PC-3 (cell line): Measurements from ENCODE around the gene TMEM158. TPM values are rescaled to one million over a fixed set of nuclear protein-coding genes. Genes with fewer than 3 reads are reported as not detected.

Experiments used
- ATAC-seq: fragments of 200-7000 bp; cut with Tn5 transposase; 2 replicates; pipeline ENCODE4 v1.9.1; 2020; ENCODE audit warnings: mild to moderate bottlenecking, moderate library complexity
- BruUV-seq: library from RNA; stranded (reverse); fragments of 400-500 nt; replicated peaks from 2 replicates; lab custom pipeline; 2021; lab: Mats Ljungman, UMichigan
- CTCF ChIA-PET: fragments of 300-600 bp; sonication (Branson Sonifier 250); formaldehyde crosslinking; loops from one replicate; lab custom pipeline; 2022; ENCODE audit warnings: antibody characterized with exemption; lab: Charles Lee
- POLR2A ChIA-PET: fragments of 300-600 bp; sonication (Branson Sonifier 250); formaldehyde crosslinking; loops from one replicate; lab custom pipeline; 2022; ENCODE audit warnings: antibody characterized with exemption; ENCODE audit not compliant: unreplicated experiment; lab: Charles Lee
- DNase-seq: peaks from one replicate; pipeline ENCODE4 v3.0.0-alpha.2; 2015
- H2AFZ ChIP-seq: fragments of 300-600 bp; sonication (generic); 2 replicates; pipeline ENCODE4 v1.6.0; 2016; ENCODE audit warnings: antibody characterized with exemption, low read length
- H3F3A ChIP-seq: fragments of 300-600 bp; sonication (generic); one replicate; pipeline ENCODE4 v1.6.0; 2017; ENCODE audit warnings: antibody characterized with exemption, low read length, control low read depth, mild to moderate bottlenecking; ENCODE audit not compliant: unreplicated experiment
- H3K27ac ChIP-seq: fragments of 300-600 bp; sonication (generic); 2 replicates; pipeline ENCODE4 v1.5.1; 2016; ENCODE audit warnings: mild to moderate bottlenecking, low read length
- H3K27me3 ChIP-seq: fragments of 300-600 bp; sonication (generic); 2 replicates; pipeline ENCODE4 v1.6.1; 2016; ENCODE audit warnings: low read length, mixed read lengths
- H3K36me3 ChIP-seq: fragments of 300-600 bp; sonication (generic); 2 replicates; pipeline ENCODE4 v1.6.1; 2016; ENCODE audit warnings: low read depth, mixed run types, low read length, mixed read lengths
- H3K4me1 ChIP-seq: fragments of 300-600 bp; sonication (generic); 2 replicates; pipeline ENCODE4 v1.5.1; 2016; ENCODE audit warnings: low read length; ENCODE audit not compliant: insufficient read depth
- H3K4me2 ChIP-seq: fragments of 300-600 bp; sonication (generic); 2 replicates; pipeline ENCODE4 v1.6.0; 2016; ENCODE audit warnings: low read length
- H3K4me3 ChIP-seq: fragments of 300-600 bp; sonication (generic); 2 replicates; pipeline ENCODE4 v1.5.1; 2016; ENCODE audit warnings: mild to moderate bottlenecking, low read length, mixed read lengths
- H3K79me2 ChIP-seq: fragments of 300-600 bp; sonication (generic); 2 replicates; pipeline ENCODE4 v1.6.1; 2017; ENCODE audit warnings: low read length, mixed read lengths
- H3K9ac ChIP-seq: fragments of 300-600 bp; sonication (generic); 2 replicates; pipeline ENCODE4 v1.6.0; 2016; ENCODE audit warnings: mild to moderate bottlenecking, low read length
- H3K9me2 ChIP-seq: fragments of 300-600 bp; sonication (generic); replicated peaks from 2 replicates; pipeline ENCODE4 v1.6.1; 2016; ENCODE audit warnings: mixed run types, low read length, mixed read lengths
- H3K9me3 ChIP-seq: fragments of 300-600 bp; sonication (generic); 2 replicates; pipeline ENCODE4 v1.6.1; 2016; ENCODE audit warnings: low read length, mixed read lengths
- H4K20me1 ChIP-seq: fragments of 300-600 bp; sonication (generic); 2 replicates; pipeline ENCODE4 v1.6.1; 2016; ENCODE audit warnings: low read length, mixed read lengths
- EZH2 ChIP-seq: fragments of 300-600 bp; sonication (generic); IDR thresholded peaks from one replicate; pipeline ENCODE4 v1.6.1; 2017; ENCODE audit warnings: antibody characterized with exemption, mild to moderate bottlenecking, low read length; ENCODE audit not compliant: unreplicated experiment
- EZH2phosphoT487 ChIP-seq: fragments of 300-600 bp; sonication (generic); IDR thresholded peaks from 2 replicates; pipeline ENCODE4 v1.6.1; 2018; ENCODE audit warnings: mild to moderate bottlenecking, antibody characterized with exemption, low read length, borderline replicate concordance
- intact Hi-C: fragments of 100-400 bp; cut with micrococcal nuclease; formaldehyde crosslinking; loops from 2 replicates; pipeline ENCODE4 v1.9.0; 2023
- total RNA-seq: library from RNA; depleted of rRNA; stranded (reverse); fragments of >200 nt; gene quantifications from 2 replicates; pipeline ENCODE4 v1.2.3, GENCODE V29; 2014
- TF ChIP-seq, protein P1 (sequence below): fragments of 300-600 bp; sonication (generic); conservative IDR thresholded peaks from 2 replicates; pipeline ENCODE4 v1.5.1; 2017; ENCODE audit warnings: antibody characterized with exemption, low read depth, mild to moderate bottlenecking, low read length

The TMEM158 gene
- total RNA-seq, 1 experiment from 2014 or later, result 82.9 TPM

DNA sequence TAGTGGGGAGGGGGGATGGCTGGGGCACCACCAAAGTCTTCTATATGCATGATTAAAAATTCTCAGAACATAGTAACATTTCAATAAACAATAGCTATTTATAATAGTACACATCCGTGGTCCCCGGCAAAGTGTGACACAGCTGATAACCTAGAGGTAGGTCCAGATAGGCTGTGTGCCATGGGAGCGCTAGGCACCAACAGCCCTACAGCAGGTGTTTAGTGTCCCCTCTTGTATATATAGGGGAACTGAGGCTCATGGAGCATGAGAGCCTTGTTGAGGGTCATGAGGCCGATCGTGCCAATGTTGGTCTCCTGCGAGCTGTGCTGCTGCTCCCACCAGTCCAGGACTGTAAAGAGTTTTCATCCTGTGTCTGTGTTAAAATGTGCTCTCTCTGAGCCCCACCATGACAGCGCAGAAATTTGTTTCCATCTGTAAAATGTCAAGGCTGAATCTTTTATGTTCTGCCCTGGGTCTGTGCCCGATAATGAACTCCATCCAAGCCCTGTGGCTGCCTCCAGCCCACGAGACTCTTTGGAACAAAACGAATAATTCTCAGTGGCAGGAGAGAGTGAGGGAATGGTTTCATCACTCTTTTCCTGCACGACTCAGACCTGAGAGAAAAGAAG, 14.5 kb downstream of the TMEM158 start:
- no peak overlapping the region for H3K4me3 ChIP-seq
- no peak overlapping the region for H3K27ac ChIP-seq
- no peak overlapping the region for H3K4me2 ChIP-seq
- H4K20me1 ChIP-seq, result no peaks in the 10 kb centered on the region
- DNase-seq, result no peak
- BruUV-seq, result no TSS peak
- intact Hi-C loops, result no loop called here
- H3F3A ChIP-seq, result no peaks in the 10 kb centered on the region
- CTCF ChIA-PET, result interaction anchor here (1.5 to 2.6 kb wide), 2 partner anchors 12 to 170 kb away, joined by 5 to 39 read pairs; no protein-coding TSS in a partner anchor
- no peaks in the 10 kb centered on the region for H3K9me3 ChIP-seq
- H3K4me1 ChIP-seq, result peaks cover 13% of the 10 kb centered on the region
- no peak for ATAC-seq
- TF ChIP-seq, protein P1, sequence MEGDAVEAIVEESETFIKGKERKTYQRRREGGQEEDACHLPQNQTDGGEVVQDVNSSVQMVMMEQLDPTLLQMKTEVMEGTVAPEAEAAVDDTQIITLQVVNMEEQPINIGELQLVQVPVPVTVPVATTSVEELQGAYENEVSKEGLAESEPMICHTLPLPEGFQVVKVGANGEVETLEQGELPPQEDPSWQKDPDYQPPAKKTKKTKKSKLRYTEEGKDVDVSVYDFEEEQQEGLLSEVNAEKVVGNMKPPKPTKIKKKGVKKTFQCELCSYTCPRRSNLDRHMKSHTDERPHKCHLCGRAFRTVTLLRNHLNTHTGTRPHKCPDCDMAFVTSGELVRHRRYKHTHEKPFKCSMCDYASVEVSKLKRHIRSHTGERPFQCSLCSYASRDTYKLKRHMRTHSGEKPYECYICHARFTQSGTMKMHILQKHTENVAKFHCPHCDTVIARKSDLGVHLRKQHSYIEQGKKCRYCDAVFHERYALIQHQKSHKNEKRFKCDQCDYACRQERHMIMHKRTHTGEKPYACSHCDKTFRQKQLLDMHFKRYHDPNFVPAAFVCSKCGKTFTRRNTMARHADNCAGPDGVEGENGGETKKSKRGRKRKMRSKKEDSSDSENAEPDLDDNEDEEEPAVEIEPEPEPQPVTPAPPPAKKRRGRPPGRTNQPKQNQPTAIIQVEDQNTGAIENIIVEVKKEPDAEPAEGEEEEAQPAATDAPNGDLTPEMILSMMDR, result no peak
- TF ChIP-seq EZH2, result no peak
- TF ChIP-seq EZH2phosphoT487, result no peak
- H3K9me2 ChIP-seq, result no peaks in the 10 kb centered on the region
- no peaks in the 10 kb centered on the region for H3K27me3 ChIP-seq
- no peak overlapping the region for H2AFZ ChIP-seq
- POLR2A ChIA-PET, result interaction anchor here (0.5 kb wide), 1 partner anchor 15 kb away, joined by 4 read pairs; no protein-coding TSS in a partner anchor
- no peaks in the 10 kb centered on the region for H3K36me3 ChIP-seq
- no peak overlapping the region for H3K9ac ChIP-seq
- H3K79me2 ChIP-seq, result no peaks in the 10 kb centered on the region

DNA sequence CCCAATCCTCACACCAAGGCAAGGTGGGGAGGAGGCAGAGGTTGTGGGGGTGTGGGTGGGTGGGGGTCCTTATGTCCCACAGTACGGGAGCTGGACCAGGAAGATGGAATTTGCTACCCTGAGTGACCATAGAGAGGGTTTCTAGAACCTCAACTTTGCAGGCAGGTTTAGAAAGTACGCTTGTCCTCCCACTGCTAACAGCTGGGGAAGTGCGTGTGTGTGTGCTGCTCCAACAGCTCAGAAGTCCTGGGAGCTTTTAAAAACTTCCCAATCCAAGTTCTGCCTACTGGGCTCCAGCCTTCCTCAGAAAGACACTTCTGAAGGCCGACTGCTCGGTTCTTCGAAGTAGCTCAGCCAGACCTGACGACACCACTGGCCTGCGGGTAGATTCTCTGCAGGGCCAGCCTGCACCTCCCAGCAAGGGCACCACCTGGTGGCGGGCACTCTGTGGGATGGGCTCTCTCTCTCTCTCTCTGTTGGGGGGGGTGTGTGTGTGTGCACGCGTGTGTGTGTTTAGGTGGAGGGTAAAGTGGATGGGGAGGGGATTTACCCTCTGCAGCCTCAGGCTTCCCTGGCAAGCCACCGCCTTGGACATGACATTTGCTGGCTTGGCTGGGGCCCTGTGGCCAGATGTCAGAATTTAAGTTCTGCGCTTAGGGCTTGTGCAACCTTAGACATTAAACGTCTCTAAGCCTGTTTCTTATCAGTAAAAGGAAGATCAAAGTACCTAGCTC, 15.6 kb downstream of the TMEM158 start:
- ChIA-PET POLR2A (interaction anchor here (1.0 to 1.1 kb wide), 3 partner anchors 72 to 105 kb away, joined by 3 to 4 read pairs (median 3); no protein-coding TSS in a partner anchor), CTCF (interaction anchor here (0.6 to 2.6 kb wide), 18 partner anchors 13 to 603 kb away, joined by 3 to 39 read pairs (median 4); partner anchors contain the start of gene CDCP1)
- H3K27ac ChIP-seq, result no peak overlapping the region
- H3F3A ChIP-seq, result no peaks in the 10 kb centered on the region
- H3K4me3 ChIP-seq, result no peak overlapping the region
- ATAC-seq (peak; percentile 98), DNase-seq (peak; percentile 92)
- intact Hi-C loops, result loop anchor here (1.0 kb wide), 2 partner anchors 118 to 170 kb away; no protein-coding TSS in a partner anchor
- H3K79me2 ChIP-seq, result no peaks in the 10 kb centered on the region
- TF ChIP-seq, protein P1, result peak; percentile 92
- TF ChIP-seq EZH2, result no peak
- no peak overlapping the region for H3K9ac ChIP-seq
- no TSS peak for BruUV-seq
- H3K27me3 ChIP-seq, result no peaks in the 10 kb centered on the region
- H3K4me2 ChIP-seq, result peak overlapping the region; percentile 46; the same call in 1 of the 2 replicates
- no peaks in the 10 kb centered on the region for H3K9me2 ChIP-seq
- no peaks in the 10 kb centered on the region for H3K36me3 ChIP-seq
- peak overlapping the region; percentile 58 for H2AFZ ChIP-seq
- no peaks in the 10 kb centered on the region for H3K9me3 ChIP-seq
- peaks cover 13% of the 10 kb centered on the region for H3K4me1 ChIP-seq
- H4K20me1 ChIP-seq, result no peaks in the 10 kb centered on the region
